Stimulated activated CD4-positive, alpha-beta T cell treated with anti-CD3 and anti-CD28 coated beads, Interleukin-1b, Interleukin-23, amount 100 ng/mL, for 24 hours (primary cell): ENCODE measurements around the gene CASR.
A peak's percentile ranks its signal among the peaks of the same experiment; 100 is the strongest.

Experiments
- DNase-seq, 4 experiments: peaks; one replicate each; pipeline ENCODE4 v3.0.0-alpha.2; 2020; ENCODE audit warnings: low read depth in 4 of 4, low spot score in 1 of 4

The CASR gene

GRCh38 chr3:122255757-122256439 is 72.4 kb downstream of the CASR start:
- DNase-seq, result no peak

GRCh38 chr3:122257644-122258364 is 74.3 kb downstream of the CASR start:
- no peak for DNase-seq

GRCh38 chr3:122258757-122259371 is 75.4 kb downstream of the CASR start:
- DNase-seq, result peak; percentile 20 to 56 (median 32)

DNA sequence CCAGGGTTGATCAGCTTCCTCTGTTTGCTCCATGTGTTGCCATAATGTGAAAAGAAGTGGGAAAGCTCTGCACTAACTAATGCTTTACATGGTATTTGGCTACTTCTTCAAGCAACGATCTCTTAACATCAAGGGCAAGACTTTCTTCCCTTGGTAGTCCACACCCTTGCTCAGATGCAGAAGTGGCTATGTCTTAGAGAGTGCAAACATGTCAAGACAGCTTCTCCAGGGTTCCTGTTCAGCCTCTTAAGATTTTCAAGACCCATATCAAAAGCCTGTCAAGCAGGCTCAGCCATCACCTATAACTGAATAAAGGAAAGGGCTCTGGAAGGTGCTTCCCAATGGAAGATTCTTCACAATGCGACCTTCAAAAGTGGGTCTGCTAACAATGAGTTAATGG is 76.7 kb downstream of the CASR start:
- DNase-seq, result no peak

GRCh38 chr3:122263058-122263457 is 79.6 kb downstream of the CASR start:
- no peak for DNase-seq

DNA sequence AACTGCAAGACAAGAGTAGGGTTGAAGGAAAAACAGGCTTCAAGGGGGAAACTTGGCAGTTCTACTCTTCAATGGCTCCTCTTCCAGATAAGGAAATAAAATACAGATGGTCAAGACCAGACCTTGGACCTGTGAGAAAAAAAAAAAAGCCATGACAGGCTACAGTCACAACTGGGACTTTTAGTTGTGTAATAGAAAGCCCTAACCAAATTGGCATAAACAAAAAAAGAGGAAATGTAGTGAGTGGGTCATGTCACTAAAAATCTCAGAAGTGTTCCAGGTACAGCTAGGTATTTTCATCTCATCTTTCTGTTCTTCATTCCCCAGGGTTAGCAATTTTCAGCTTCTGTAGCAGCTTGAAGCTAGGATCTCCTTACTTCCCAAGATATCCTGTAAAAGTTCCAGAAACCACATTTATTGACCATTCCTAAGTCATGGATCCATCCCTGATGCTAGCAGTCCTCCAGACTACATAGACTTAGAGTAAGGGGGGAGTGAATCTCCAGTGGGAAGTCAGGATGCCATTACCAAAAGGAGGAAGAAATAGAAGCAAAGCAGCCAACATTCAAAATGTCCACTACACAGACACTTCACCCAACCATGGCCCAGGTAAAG is 80.6 kb downstream of the CASR start:
- DNase-seq, result no peak

- no peak for DNase-seq
Measured at GRCh38 chr3:122265957-122266356, 82.5 kb downstream of the CASR start.

- no peak for DNase-seq
Measured at GRCh38 chr3:122268257-122269024, 85.0 kb downstream of the CASR start.

GRCh38 chr3:122269045-122269444 is 85.6 kb downstream of the CASR start:
- DNase-seq, result no peak

GRCh38 chr3:122271246-122271898 is 87.9 kb downstream of the CASR start:
- DNase-seq, result no peak

GRCh38 chr3:122272879-122273278 is 89.4 kb downstream of the CASR start:
- DNase-seq, result no peak

GRCh38 chr3:122273498-122273897 is 90.0 kb downstream of the CASR start:
- no peak for DNase-seq

- DNase-seq, result no peak
Measured at GRCh38 chr3:122281891-122282290, 98.4 kb downstream of the CASR start.

GRCh38 chr3:122283796-122284445 is 100.5 kb downstream of the CASR start:
- no peak for DNase-seq

DNA sequence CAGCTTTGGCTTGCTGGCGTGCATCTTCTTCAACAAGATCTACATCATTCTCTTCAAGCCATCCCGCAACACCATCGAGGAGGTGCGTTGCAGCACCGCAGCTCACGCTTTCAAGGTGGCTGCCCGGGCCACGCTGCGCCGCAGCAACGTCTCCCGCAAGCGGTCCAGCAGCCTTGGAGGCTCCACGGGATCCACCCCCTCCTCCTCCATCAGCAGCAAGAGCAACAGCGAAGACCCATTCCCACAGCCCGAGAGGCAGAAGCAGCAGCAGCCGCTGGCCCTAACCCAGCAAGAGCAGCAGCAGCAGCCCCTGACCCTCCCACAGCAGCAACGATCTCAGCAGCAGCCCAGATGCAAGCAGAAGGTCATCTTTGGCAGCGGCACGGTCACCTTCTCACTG is 101.0 kb downstream of the CASR start:
- no peak for DNase-seq

DNA sequence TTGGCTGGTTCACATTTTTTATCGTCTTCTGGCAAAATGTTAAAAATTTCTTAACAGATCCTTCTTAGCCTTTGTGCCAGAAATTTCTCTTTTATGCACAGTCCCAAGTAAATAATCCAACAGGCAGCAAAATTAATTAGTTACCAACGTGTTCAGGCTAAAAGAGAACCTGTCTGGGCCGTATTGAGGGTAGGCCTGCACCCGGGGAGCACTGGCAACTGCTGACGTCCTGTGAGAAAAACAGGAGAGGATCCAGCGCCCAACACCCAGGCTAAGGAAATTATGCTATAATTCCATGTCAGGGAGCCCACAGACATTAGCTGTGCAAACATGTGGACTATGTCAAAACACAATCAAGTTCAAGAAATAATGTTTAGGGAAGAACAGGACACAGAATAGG is 110.9 kb downstream of the CASR start:
- DNase-seq, result no peak

- no peak for DNase-seq
Measured at GRCh38 chr3:122295266-122296062, 112.0 kb downstream of the CASR start.

GRCh38 chr3:122298239-122298638 is 114.8 kb downstream of the CASR start:
- DNase-seq, result no peak

DNA sequence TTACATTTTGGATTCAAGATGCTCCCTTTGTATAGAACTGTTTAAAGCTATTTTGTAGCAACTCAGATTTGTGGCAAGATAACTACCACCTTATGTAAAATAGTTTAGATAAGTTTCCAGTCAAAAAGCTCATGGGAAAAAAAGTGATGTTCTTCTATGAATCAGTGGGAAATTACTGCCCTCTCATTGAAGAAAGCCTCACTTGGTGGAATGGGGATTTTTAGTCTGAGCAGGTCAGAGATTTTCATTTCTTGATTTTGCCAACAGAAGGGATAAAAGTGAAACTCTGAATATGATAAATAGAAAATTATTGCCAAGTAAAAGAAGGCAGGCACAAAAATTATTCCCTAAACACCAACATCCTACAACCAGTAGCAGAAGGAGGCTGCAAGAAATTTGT is 115.7 kb downstream of the CASR start:
- no peak for DNase-seq
